Sciatic nerve (tissue), 2 donors: ENCODE results near the gene ADCYAP1R1. TPM values are rescaled to one million over a fixed set of nuclear protein-coding genes. Genes with fewer than 3 reads are reported as not detected.

ENCODE experiments used
- ATAC-seq: fragments of 200-7000 bp; cut with Tn5 transposase; one replicate; pipeline ENCODE4 v1.9.1; 2020; ENCODE audit warnings: mild to moderate bottlenecking, moderate library complexity
- DNase-seq: peaks from one replicate; pipeline ENCODE4 v3.0.0-alpha.2; 2020; ENCODE audit warnings: low spot score
- intact Hi-C: fragments of 100-400 bp; cut with DNase I; formaldehyde crosslinking; loops from one replicate; pipeline ENCODE4 v1.14.2; 2022
- total RNA-seq: library from RNA; stranded (reverse); fragmentation: NEBNext Ultra II Directional; extraction: Animal tissue kit (Norgen Biotek cat#: 25700); gene quantifications from one replicate; pipeline ENCODE4 v1.2.1, GENCODE V29; 2021
- donor health status: DM: no; HTN: no; CAD: no.
- donor health status: DM: no; HTN: no; CAD: no.

Gene ADCYAP1R1
- total RNA-seq, 1 donor from 2014 or later = 9.1 TPM

DNA sequence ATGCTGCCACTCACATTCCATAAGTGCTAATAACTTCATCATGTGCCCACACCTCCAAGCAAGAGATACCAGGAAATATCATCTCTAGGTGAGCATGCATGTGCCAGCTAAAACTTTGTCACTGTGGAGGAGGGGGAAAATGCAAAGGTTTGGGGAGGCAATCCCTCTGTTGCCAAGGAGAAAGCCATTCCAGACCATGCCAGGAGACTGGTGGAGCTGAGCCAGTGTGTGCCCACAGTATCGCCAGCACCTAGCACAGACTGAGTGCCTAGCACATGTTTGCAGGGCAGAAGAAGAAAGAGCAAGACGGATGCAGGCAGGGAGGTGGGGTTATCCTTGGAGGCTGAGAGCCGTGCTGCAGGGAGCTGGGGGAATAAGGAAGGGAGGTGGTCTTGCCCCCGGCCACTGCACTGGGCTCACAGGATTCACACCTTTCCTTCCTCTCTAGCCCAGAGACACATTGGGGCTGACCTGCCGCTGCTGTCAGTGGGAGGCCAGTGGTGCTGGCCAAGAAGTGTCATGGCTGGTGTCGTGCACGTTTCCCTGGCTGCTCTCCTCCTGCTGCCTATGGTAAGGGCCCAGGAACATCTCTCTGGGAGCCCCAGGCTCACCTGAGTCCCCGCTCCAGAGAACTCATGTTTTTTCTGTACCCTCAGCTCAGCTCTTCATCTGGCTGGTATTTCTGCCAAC is 10.8 kb downstream of the ADCYAP1R1 start:
- no peak for DNase-seq
- no peak for ATAC-seq
- intact Hi-C loops = no loop called here

DNA sequence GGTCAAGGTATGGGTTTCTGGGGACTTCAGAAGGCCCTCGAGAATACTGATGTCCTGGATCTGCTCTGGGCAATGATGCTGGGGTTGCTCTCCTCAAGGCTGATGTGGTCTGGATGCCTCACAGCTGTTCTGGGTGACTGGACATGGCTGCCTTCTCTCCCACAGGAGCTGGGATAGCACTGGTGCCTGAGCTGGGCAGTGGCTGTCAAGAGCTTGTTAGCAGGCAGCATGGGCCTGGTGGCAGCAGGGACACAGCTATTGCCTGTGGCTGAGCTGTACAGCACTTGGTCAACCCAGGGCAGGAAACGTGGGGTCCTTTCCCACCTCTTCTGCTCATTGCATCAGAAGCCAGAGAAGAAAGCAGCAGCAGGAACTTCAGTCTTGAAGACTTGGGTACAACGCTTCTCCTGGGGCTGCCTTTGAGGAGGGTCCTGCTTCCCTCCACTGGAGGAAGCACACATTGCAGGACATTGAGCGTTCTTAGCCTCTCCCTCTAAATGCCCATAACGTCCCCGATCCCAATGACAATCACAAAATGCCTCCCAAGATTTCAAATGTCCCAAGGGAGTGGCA is 13.0 kb downstream of the ADCYAP1R1 start:
- DNase-seq (no peak), ATAC-seq (no peak)

DNA sequence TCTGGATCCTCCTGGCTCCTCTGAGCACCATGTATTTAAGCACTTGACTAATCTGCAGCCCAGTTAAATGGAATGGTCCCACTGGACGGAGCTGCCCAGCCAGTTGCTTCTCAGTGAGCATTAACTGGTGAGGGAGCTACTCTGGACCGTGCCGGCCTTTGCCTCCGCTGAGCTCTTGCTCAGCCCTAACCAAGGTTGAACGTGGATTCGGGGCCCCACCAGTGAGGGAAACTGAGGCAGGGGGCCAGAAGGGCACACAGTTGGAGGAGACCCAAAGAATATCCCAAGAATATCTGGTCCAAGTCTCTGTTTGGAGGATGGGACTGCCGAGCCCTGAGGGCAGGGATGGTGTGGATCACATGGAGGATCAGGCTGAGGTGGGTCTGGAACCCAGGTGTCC is 13.7 kb downstream of the ADCYAP1R1 start:
- intact Hi-C loops = no loop called here
- DNase-seq (no peak), ATAC-seq (no peak)

More for the DNA sequence above, 13.0 kb downstream of the ADCYAP1R1 start:
- intact Hi-C loops = no loop called here

DNA sequence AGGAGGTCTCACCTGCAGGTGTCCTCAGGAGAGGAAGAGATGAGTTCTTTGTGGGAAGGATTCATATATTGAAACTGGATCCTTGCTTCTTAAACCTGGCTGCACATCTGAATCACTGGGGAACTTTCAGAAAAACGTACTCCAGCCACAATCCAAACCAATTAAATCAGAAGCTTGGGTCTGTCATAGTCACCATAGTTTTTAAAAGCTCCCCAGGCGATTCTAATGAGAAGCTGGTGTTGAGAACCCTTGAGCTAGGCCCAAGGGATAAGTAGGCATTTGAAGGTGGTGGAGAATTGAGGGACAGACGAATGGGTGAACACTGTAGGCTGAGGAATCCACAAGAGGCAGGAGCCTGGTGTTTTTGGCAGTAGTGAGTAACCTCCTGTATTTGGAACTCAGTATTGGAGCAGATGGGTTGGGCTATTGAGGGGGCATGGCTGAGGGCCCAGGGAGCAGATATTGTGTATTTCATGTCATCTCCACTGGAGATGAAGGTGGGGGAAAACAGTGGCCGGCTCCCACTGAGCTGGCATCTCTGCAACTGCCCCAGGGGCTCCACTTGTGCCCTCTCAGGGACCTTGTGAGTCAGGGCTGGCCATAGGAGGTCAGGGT is 14.5 kb downstream of the ADCYAP1R1 start:
- DNase-seq = no peak
- intact Hi-C loops = no loop called here

DNA sequence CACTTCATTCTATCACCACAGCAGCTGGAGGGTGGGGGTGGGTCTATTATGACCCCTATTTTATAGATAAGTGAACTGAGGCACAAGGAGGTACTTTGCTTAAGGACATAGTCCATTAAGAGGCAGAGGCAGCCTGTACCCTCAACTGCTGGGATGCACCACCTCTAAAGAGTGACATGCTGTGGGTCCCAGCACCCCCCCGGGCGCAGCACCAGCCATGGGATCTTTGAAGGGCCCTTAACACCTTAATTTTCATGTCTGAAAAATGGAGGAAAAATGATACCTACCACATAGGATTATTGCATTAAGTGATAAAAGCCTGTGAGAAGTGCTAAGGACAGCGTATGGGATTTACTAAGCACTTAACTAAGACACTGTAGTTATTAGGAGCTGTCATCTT is 15.4 kb downstream of the ADCYAP1R1 start:
- DNase-seq (no peak), ATAC-seq (no peak)
- intact Hi-C loops = no loop called here

More for the DNA sequence above, 14.5 kb downstream of the ADCYAP1R1 start:
- no peak for ATAC-seq

DNA sequence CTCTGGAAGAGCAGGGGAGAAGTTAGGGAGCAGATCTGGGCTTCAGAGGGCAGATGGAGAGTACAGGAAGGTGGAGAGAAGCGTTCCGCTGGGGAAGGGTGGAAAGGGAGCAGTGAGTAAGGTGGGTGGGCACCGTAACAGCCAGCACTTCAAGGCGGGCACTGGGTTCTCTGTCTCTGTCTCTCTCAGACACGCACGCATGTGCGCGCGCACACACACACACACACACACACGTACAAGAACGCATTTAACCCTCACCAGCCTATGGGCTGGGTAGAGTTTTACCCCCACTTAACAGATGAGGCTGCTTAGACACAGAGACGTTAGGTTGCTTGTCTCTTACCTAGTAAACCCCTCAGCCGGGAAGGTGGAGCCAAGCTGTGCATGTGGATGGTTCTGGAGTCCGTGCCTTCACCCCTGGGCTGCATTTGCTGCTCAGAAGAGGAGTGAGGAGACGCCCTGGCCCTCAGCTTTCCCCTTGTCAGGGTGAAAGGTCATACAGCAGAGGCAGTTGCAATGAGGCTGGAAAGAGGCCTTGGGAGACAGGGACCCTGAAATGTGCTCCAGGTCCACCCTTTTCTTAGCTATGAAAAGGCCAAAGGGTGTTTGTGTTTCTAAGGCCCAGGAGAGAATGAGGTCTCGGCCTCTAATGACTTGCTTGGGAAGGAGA is 16.0 kb downstream of the ADCYAP1R1 start:
- ATAC-seq (no peak), DNase-seq (no peak)
- intact Hi-C loops = no loop called here

DNA sequence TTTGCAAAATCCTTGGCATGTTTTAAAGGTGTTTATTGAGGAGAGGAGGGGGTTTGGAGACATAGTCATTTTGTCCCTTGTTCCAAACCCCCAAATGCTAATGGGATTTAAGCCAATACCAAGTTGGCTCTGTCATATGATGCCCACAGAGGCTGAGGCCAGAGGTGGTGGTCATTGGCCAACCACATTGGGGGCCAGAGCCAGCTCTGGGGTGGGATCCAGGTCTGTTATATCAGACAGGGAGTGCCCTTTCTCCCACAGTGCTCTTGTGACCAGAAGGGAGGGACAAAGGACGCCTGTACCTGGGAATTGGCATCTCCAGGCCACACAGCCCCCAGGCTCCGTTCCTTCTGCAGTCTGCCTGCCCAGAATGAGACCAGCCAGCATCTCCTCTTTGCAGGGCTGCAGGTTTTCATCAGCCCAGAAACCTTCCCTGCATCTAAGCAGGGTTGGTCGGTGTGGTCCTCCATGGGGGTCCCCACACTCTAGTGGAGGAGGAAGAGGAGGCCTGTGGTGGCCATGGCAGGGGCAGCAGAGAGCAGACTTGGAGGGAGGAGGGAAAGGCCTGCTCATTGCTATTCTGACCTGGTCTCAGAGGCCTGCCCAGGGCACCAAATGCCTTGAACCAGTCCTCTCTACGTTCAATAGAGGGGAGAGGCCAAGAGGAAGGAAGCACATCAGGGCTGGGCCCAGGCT is 17.9 kb downstream of the ADCYAP1R1 start:
- ATAC-seq (no peak), DNase-seq (no peak)
- intact Hi-C loops = no loop called here

DNA sequence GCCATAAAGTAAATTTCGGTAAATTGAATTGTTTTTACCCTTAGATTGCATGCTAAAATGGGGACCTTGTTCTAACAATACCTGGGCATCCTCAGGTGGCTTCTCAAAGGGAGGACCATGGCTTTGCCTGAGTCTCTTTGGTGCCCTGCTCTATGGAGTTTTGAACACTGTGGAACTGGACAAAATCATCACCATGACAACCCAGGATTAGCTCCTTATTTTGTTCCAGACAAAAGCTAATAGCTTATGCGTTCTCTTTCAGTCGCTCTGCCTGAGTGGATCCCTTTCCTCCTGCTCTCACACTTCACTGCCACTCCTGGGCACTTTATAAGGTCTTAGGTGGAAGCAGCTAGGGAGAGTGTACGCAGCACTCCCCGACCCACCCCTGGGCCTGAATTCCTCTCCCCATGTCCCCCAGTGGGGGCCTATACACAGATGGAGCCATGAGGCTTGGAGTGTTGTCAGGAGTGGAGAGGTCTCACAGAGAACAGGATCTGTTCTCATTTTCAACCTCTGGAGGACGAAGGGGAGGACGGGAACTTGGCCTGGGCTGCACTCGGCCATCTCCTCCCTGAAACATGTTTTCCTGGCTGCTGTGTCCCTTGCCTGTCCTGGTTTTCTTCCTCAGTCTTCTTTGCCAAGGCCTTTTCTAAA is 19.0 kb downstream of the ADCYAP1R1 start:
- ATAC-seq (peak; percentile 11), DNase-seq (no peak)
- intact Hi-C loops = no loop called here

DNA sequence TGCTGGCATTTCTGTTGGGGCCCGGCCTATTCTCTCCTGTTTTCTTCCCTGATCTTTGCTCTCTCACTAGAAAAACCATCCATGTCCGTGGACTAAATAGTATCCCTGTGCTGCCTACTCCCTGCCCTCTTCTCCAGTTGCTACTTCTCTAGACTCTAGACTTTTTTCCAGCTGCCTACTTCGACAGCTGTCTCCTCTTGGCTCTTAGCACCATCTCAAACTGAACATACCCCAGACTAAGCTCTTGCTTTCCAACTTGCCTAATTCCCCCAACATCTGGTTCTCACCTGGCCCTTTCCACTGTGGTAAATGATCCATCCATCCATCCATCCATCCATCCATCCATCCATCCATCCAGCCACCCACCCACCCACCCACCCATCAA is 19.5 kb downstream of the ADCYAP1R1 start:
- DNase-seq (no peak), ATAC-seq (no peak)
- intact Hi-C loops = no loop called here

DNA sequence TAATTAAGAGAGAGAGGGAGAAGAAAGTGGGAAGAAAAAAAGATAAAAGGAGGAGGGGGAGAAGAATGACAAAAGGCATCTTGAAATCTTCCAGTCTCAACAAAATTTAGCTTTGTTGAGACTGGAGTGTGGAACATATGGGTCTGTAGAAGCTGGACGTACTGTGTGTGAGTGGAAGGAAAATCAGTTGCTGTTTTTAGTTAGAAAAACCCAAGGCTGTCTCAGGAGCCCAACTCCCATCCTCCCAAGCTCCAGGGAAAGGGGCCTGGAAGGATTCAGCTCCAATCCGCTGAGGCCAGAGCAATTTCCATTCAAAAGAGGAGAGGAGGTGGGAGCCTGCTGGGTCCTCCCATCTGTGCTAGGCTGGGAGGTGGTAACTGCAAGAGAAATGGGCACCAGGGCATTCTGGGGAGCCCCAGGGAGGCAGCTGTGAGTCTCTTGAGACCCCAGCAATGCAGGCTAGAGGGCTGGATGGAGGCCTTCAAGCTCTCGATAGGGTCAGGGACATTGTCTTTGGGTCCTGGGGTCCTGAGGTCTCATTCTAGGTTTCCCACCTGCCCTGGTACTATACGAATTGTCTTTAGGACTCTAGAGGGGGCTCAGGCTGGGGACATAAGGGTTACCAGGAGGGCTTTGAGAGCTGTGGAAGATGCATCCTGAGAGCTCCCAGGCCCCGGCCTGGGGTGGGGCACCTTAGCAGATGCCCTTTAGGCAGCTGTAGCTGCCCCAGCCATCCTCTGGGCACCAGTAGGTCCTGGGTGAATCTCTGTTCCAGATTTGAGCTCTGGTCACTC is 21.4 kb downstream of the ADCYAP1R1 start:
- no peak for DNase-seq
- no peak for ATAC-seq
- intact Hi-C loops = no loop called here

DNA sequence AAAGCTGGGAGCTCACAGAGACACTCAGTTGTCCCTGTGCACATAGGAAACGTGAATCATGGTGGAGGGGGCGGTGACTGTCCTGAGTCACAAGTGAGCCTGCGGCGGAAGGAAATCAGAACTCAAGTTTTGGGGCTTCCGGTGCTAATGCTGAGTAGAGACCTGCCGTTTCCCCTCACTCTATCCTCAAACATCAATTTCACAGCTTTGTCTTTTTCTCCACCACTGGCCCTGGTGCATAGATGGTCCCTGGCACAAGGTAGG is 21.9 kb downstream of the ADCYAP1R1 start:
- intact Hi-C loops = no loop called here
- ATAC-seq (no peak), DNase-seq (no peak)

DNA sequence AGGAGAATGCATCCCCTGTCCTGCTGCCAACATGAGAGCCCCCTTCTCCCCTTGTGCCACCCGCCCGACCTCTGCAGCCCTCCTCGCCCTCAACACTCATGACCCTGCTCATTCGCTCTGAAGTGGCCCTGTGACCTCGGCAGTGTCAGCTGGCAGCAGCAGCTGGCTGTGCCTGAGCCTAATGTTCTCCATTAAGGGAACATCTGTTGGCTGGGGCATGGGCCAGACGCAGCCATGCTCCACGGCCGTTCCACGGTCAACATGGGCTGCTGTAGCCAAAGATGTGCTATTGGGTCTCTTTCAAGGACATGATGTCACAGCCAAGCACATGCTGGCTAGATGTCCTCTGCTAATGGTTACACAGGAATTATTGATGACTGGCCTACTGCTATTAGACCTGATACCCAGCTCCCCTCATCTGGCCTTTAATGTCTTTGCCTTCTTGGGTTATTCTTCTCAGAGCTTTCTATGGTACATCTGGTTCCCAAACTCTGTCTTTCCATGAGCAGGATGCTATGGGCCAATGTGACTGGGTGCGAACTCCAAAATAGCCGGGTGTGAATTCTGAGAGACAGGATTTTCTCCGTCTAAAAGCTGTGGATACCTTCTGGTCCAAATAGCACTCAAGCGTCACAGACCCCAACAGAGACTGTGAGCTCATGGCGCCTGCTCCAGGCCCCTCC is 22.4 kb downstream of the ADCYAP1R1 start:
- intact Hi-C loops = no loop called here
- ATAC-seq (peak; percentile 90), DNase-seq (no peak)

DNA sequence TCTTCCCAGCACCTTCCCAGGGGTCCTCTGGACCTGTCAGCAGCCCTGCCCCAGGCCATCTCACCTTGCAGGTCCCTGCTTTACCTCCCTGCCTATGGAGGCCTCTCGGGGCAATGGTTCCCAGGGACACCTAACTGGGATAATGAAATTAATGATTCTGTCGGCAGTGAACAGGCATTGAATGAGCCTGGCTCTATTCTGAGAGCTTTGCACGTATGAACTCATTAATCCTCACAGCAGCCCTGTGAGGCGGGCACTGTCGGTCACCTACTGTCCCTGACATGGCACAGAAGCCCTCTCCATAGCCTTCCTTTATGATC is 22.9 kb downstream of the ADCYAP1R1 start:
- ATAC-seq (no peak), DNase-seq (no peak)
- intact Hi-C loops = no loop called here

DNA sequence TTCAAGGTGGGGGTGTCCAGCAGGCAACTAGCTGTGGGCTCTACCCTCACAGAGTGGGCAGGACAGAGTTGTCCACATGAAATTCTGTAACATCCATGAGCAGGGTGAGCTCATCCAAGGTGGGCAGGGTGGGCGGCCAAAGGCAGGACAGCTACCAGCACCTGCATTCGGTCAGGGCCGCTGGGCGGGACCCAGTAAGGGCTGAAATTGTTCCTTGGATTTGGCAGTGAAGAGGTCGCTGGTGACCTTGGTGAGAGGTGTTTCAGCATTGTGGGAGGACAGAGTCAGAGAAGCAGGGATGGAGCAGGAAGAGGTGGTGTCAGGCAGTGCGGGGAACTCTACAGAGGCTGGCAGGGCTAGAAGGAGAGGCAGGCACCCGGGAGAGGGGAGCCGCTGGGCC is 23.9 kb downstream of the ADCYAP1R1 start:
- DNase-seq = no peak
- ATAC-seq = no peak
- intact Hi-C loops = no loop called here

DNA sequence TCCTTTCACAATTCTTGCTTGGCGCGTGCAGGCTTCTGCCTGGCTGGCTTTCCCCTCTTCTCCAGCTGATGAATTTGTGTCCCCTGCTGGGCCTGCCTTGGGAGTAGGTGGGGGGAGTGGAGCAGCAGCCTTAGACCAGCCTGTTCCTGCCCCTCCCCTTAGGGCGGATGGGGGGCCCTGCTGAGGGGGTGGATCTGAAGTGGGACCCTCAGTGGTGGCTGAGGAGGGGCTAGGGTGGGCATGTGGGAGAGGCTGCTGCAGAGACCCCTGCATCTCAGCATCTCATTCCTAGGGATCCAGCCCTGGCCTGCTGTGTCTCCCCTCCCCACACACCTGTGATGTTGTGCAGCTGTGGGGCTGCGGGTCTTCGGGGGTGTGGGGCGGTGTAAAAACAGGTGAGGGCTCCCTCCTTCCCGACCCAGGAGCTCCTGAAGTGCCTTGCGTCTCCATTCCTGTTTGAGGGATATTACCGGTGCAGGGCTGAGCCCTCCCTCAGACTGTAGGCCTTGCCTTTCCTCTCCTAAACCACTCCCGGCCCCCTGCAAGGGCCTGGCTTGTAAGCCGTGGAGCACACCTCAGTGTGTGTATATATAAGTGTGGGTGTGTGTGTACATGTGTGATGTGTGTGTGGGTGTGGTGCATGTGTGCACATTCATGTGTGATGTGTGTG is 24.7 kb downstream of the ADCYAP1R1 start:
- intact Hi-C loops = no loop called here
- DNase-seq (no peak), ATAC-seq (no peak)

DNA sequence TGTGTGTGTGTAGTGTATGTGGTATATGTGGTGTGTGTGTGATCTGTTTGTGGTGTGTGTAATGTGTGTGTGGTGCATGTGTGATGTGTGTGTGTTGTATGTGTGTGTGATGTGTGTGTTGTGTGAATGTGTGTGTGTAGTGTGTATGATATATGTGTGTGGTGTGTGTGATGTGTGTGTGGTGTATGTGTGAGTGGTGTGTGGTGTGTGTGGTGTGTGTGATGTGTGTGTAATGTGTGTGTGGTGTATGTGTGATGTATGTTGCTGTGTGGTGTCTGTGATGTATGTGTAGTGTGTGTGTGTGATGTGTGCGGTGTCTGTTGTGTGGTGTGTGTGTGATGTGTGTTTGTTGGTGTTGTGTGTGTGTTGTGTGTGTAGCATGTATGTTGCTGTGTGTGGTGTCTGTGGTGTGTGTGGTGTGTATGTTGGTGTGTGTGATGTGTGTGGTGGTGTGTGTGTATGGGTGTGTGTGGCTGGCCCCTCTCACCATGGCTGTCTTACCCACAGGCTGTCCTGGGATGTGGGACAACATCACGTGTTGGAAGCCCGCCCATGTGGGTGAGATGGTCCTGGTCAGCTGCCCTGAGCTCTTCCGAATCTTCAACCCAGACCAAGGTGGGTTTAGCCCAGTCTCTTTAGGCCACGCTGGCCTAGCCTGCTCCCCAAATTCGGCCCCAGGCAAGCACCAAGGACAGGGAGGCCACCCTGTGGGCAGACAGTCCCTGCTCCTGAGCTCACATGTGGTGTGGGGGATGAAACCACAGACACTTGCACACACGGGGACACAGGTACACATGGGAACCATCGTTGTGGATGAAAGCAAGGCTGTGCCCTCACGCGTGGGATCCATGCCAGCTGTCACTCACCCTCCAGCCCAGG is 25.6 kb downstream of the ADCYAP1R1 start:
- ATAC-seq (no peak), DNase-seq (no peak)
- intact Hi-C loops = no loop called here
